ENCODE data around the gene BRD3. TPM values are rescaled to one million over a fixed set of nuclear protein-coding genes. Genes with fewer than 3 reads are reported as not detected.

BRD3 gene
- total RNA-seq, 1 donor from 2014 or later = 4.5 TPM

DNA sequence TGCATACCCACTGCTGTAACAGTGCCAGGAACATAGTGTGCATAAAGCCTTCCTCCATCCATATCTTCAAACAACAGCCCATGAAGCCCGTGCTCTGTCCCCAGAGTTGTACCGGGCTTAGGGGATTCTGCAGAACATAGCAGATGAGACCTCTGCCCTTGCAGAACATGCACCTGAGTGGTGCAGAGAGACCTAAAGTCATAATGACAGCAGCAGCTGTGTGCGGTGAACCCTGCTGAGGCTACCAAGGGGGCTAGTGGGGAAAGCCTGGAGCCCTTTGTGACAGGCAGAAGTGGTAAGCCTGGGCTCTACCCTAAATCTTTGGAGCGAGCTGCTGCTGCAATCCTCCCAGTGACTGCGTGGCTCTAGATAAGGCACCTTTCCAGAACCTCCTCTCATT, 32.2 kb upstream of the BRD3 start:
- Histone ChIP-seq H3K27me3 (ENCODE audit: control insufficient read depth, insufficient read depth, low read length) (peaks cover 2% of the 10 kb centered on the region), H3K4me3 (ENCODE audit: low read depth, low read length) (no peak overlapping the region), H3K36me3 (ENCODE audit: control insufficient read depth, insufficient read depth, low read length) (no peaks in the 10 kb centered on the region)
- TF ChIP-seq, protein P1, sequence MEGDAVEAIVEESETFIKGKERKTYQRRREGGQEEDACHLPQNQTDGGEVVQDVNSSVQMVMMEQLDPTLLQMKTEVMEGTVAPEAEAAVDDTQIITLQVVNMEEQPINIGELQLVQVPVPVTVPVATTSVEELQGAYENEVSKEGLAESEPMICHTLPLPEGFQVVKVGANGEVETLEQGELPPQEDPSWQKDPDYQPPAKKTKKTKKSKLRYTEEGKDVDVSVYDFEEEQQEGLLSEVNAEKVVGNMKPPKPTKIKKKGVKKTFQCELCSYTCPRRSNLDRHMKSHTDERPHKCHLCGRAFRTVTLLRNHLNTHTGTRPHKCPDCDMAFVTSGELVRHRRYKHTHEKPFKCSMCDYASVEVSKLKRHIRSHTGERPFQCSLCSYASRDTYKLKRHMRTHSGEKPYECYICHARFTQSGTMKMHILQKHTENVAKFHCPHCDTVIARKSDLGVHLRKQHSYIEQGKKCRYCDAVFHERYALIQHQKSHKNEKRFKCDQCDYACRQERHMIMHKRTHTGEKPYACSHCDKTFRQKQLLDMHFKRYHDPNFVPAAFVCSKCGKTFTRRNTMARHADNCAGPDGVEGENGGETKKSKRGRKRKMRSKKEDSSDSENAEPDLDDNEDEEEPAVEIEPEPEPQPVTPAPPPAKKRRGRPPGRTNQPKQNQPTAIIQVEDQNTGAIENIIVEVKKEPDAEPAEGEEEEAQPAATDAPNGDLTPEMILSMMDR (IDR thresholded peaks at IDR 0.05; ENCODE audit: insufficient read depth, low read length, severe bottlenecking) = no peak
- DNase-seq (ENCODE audit: low read depth) (no peak), FAIRE-seq (no peak)

DNA sequence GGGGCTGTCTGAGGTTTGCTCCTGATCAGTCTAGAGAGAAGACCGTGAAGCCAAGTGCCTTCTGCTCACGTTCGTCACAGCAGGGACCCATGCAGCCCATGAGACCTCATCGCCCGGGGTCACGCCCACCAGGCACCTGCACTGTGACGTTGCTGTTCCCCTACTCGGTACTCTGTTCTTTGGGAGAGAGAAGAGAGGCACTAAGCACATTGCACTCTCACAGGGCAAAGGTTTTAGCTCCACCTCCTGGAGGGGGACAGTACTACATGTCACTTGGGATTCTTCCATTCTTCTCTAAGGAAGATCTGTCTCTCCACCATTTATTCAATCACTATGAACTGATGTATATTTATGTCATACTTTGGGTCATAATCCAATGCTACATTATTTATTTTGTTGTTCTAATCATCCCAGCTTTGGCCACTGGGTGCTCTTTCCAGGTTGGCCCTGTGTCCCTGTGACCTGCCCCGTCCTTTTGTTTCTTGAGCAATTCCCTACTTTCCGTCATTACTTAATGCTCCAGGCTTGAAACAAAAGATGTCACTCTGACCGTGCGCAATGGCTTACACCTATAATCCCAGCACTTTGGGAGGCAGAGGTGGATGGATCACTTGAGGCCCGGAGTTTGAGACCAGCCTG, 31.4 kb upstream of the BRD3 start:
- TF ChIP-seq, protein P1 (IDR thresholded peaks at IDR 0.05; ENCODE audit: insufficient read depth, low read length, severe bottlenecking) = peak; percentile 80
- no peak for FAIRE-seq
- Histone ChIP-seq H3K27me3 (ENCODE audit: control insufficient read depth, insufficient read depth, low read length) (peaks cover 2% of the 10 kb centered on the region), H3K4me3 (ENCODE audit: low read depth, low read length) (no peak overlapping the region), H3K36me3 (ENCODE audit: control insufficient read depth, insufficient read depth, low read length) (no peaks in the 10 kb centered on the region)
- peak; percentile 60 for DNase-seq (ENCODE audit: low read depth)

DNA sequence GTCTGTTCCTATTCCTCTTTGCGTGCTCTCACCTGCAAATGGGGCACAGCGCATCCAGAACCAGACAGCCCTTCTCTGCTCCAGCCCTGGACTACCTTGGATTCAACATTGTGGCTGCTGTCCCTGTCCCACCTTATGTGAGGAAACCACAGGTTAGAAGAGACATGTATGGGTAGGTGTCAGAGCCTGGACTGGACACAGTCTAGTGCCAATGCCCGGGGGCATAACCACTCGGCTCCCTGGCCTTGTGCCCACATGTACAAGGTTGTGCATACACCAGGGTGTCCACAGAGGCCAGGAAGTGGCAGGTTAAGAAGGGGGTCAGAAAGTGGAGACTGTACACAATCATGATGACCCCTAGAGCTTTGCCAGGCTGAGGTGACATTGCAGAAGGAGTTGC, 22.1 kb upstream of the BRD3 start:
- peak; percentile 43 for FAIRE-seq

DNA sequence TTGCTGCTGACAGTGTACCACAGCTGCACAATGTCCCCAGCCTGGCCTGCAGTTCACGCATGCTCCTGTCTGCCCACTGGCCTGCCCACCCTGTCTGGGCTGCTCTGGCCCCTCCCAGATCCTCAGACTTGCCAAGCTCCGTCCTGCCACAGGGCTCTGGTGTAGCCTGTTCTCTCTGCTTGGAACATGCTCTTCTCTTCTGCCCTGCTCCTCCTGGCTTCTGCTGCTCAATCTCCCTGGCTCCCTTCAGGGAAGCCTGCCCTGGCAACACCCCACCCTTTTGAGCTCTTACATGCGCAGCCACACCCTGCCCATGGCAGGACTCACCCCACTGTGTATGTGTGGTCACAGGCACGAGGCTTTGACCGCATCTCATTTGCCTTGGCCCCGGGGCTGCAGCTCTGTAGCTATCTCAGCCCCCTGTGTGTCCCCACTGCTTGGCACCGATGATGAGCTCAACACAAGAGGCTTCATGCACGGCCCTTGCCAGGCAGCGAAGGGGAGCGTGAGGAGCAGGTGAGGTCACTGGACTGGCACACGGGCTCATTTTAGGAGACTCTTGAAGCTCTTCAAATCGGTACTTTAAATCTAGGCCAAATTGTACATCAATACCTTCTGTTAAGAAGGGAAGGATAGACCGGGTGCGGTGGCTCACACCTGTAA, 20.4 kb upstream of the BRD3 start:
- TF ChIP-seq, protein P1 (IDR thresholded peaks at IDR 0.05; ENCODE audit: insufficient read depth, low read length, severe bottlenecking) = no peak
- DNase-seq (ENCODE audit: low read depth) = no peak
- H3K36me3 ChIP-seq (ENCODE audit: control insufficient read depth, insufficient read depth, low read length) = no peaks in the 10 kb centered on the region
- peaks cover 3% of the 10 kb centered on the region for H3K27me3 ChIP-seq (ENCODE audit: control insufficient read depth, insufficient read depth, low read length)
- no peak overlapping the region for H3K4me3 ChIP-seq (ENCODE audit: low read depth, low read length)
- no peak for FAIRE-seq

More for the DNA sequence above, 22.1 kb upstream of the BRD3 start:
- Histone ChIP-seq H3K36me3 (ENCODE audit: control insufficient read depth, insufficient read depth, low read length) (no peaks in the 10 kb centered on the region), H3K4me3 (ENCODE audit: low read depth, low read length) (no peak overlapping the region), H3K27me3 (ENCODE audit: control insufficient read depth, insufficient read depth, low read length) (peaks cover 3% of the 10 kb centered on the region)
- TF ChIP-seq, protein P1 (IDR thresholded peaks at IDR 0.05; ENCODE audit: insufficient read depth, low read length, severe bottlenecking) = no peak
- no peak for DNase-seq (ENCODE audit: low read depth)

DNA sequence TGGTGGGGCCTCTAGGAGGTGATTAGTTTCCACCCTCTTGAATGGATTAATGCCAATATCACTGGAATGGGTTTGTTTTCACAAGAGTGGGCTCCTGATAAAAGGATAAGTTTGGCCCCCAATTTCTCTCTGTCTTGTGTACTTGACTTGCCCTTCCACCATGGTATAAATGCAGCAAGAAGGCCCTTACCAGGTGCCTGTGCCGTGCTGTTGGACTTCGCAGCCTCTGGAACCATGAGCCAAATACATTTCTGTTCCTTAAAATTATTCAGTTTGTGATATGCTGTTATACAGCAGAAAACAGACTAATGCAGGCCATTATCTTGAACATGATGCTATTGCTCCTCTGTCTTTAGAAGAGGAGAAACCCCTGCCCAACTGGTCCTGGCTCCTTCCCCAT, 17.8 kb upstream of the BRD3 start:
- H3K36me3 ChIP-seq (ENCODE audit: control insufficient read depth, insufficient read depth, low read length) = no peaks in the 10 kb centered on the region
- DNase-seq (ENCODE audit: low read depth) = no peak
- no peak for FAIRE-seq
- H3K4me3 ChIP-seq (ENCODE audit: low read depth, low read length) = no peak overlapping the region
- peaks cover 3% of the 10 kb centered on the region for H3K27me3 ChIP-seq (ENCODE audit: control insufficient read depth, insufficient read depth, low read length)
- TF ChIP-seq, protein P1 (IDR thresholded peaks at IDR 0.05; ENCODE audit: insufficient read depth, low read length, severe bottlenecking) = no peak

Data from bronchial epithelial cell (primary cell).